NCI-H510A treated with DMSO at 0.1 percent for 48 hours (cell line): Measurements from ENCODE around the gene NRXN3.

Source experiments
- DNase-seq: peaks from one replicate; lab custom pipeline; 2025; lab: John Stamatoyannopoulos, UW

NRXN3 gene

GRCh38 chr14:78319887-78320635 lies 149.9 kb downstream of the NRXN3 start:
- DNase-seq, result peak; percentile 83

- DNase-seq, result no peak
These were observed 154.2 kb downstream of the NRXN3 start for GRCh38 chr14:78324353-78324752.

- no peak for DNase-seq
These were observed 155.7 kb downstream of the NRXN3 start for GRCh38 chr14:78325911-78326310.

GRCh38 chr14:78327426-78328221 lies 157.5 kb downstream of the NRXN3 start:
- DNase-seq, result no peak

- DNase-seq, result no peak
These were observed 159.2 kb downstream of the NRXN3 start for GRCh38 chr14:78329371-78329770.

- DNase-seq, result no peak
These were observed 165.4 kb downstream of the NRXN3 start for GRCh38 chr14:78335531-78335930.

GRCh38 chr14:78340250-78340649 lies 170.1 kb downstream of the NRXN3 start:
- DNase-seq, result no peak

- DNase-seq, result peak; percentile 57
These were observed 171.7 kb downstream of the NRXN3 start for GRCh38 chr14:78341827-78342389.

GRCh38 chr14:78342879-78343278 lies 172.7 kb downstream of the NRXN3 start:
- DNase-seq, result no peak

- no peak for DNase-seq
These were observed 174.1 kb downstream of the NRXN3 start for GRCh38 chr14:78344290-78344689.

- DNase-seq, result no peak
These were observed 175.1 kb downstream of the NRXN3 start for GRCh38 chr14:78345131-78345744.

GRCh38 chr14:78346747-78347146 lies 176.6 kb downstream of the NRXN3 start:
- no peak for DNase-seq

GRCh38 chr14:78355109-78355508 lies 184.9 kb downstream of the NRXN3 start:
- no peak for DNase-seq

- no peak for DNase-seq
These were observed 186.2 kb downstream of the NRXN3 start for GRCh38 chr14:78356391-78356790.

GRCh38 chr14:78358591-78358990 lies 188.4 kb downstream of the NRXN3 start:
- no peak for DNase-seq

GRCh38 chr14:78359581-78359980 lies 189.4 kb downstream of the NRXN3 start:
- DNase-seq, result no peak

- no peak for DNase-seq
These were observed 192.8 kb downstream of the NRXN3 start for GRCh38 chr14:78363008-78363407.

- DNase-seq, result no peak
These were observed 197.2 kb downstream of the NRXN3 start for GRCh38 chr14:78367355-78367754.

- no peak for DNase-seq
These were observed 212.9 kb downstream of the NRXN3 start for GRCh38 chr14:78383060-78383459.

- DNase-seq, result no peak
These were observed 228.0 kb downstream of the NRXN3 start for GRCh38 chr14:78398216-78398615.

GRCh38 chr14:78399316-78399889 lies 229.2 kb downstream of the NRXN3 start:
- DNase-seq, result no peak

GRCh38 chr14:78401866-78402265 lies 231.7 kb downstream of the NRXN3 start:
- no peak for DNase-seq
